ENCODE results near the gene CARMIL1.
A peak's percentile ranks its signal among the peaks of the same experiment; 100 is the strongest.

Gene CARMIL1

DNA sequence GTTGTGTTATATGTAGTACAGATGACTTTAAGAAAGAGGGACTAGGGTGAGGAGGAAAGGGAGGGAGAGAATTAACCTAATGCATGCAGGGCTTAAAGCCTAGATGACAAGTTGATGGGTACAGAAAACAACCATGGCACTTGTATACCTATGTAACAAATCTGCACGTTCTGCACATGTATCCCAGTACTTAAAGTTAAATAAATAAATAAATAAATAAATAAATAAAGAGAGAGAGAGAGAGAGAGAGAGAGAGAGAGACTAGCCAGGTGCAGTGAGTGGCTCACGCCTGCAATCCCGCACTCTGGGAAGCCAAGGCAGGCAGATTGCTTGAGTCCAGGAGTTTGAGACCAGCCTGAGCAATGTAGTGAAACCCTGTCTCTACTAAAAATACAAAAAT is 11.5 kb upstream of the CARMIL1 start (continued):
- peak; percentile 56; the same call in 1 of the 2 replicates for TF ChIP-seq ZNF394 (tag by site-specific recombination; IDR thresholded peaks at IDR 0.05; ENCODE audit: borderline replicate concordance)
- no peak for TF ChIP-seq ZNF114 (tag by site-specific recombination; IDR thresholded peaks at IDR 0.05)
- no peak for TF ChIP-seq GFI1B (tag by site-specific recombination; IDR thresholded peaks at IDR 0.05)
- no peak for TF ChIP-seq ZNF510 (tag by site-specific recombination; IDR thresholded peaks at IDR 0.05; ENCODE audit: insufficient replicate concordance)
- TF ChIP-seq, protein P1, sequence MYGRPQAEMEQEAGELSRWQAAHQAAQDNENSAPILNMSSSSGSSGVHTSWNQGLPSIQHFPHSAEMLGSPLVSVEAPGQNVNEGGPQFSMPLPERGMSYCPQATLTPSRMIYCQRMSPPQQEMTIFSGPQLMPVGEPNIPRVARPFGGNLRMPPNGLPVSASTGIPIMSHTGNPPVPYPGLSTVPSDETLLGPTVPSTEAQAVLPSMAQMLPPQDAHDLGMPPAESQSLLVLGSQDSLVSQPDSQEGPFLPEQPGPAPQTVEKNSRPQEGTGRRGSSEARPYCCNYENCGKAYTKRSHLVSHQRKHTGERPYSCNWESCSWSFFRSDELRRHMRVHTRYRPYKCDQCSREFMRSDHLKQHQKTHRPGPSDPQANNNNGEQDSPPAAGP (tag by site-specific recombination; IDR thresholded peaks at IDR 0.05), result no peak
- TF ChIP-seq, protein P2, sequence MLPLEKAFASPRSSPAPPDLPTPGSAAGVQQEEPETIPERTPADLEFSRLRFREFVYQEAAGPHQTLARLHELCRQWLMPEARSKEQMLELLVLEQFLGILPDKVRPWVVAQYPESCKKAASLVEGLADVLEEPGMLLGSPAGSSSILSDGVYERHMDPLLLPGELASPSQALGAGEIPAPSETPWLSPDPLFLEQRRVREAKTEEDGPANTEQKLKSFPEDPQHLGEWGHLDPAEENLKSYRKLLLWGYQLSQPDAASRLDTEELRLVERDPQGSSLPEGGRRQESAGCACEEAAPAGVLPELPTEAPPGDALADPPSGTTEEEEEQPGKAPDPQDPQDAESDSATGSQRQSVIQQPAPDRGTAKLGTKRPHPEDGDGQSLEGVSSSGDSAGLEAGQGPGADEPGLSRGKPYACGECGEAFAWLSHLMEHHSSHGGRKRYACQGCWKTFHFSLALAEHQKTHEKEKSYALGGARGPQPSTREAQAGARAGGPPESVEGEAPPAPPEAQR (tag by site-specific recombination; IDR thresholded peaks at IDR 0.05), result no peak
- TF ChIP-seq FEZF1 (tag by site-specific recombination; IDR thresholded peaks at IDR 0.05), result no peak
- TF ChIP-seq ZNF670 (tag by site-specific recombination; IDR thresholded peaks at IDR 0.05; ENCODE audit: low read depth), result no peak
- TF ChIP-seq ZNF707 (tag by site-specific recombination; IDR thresholded peaks at IDR 0.05), result no peak
- TF ChIP-seq ZNF549 (tag by site-specific recombination; IDR thresholded peaks at IDR 0.05), result no peak
- TF ChIP-seq ZNF585B (tag by site-specific recombination; IDR thresholded peaks at IDR 0.05), result no peak
- TF ChIP-seq, protein P3, sequence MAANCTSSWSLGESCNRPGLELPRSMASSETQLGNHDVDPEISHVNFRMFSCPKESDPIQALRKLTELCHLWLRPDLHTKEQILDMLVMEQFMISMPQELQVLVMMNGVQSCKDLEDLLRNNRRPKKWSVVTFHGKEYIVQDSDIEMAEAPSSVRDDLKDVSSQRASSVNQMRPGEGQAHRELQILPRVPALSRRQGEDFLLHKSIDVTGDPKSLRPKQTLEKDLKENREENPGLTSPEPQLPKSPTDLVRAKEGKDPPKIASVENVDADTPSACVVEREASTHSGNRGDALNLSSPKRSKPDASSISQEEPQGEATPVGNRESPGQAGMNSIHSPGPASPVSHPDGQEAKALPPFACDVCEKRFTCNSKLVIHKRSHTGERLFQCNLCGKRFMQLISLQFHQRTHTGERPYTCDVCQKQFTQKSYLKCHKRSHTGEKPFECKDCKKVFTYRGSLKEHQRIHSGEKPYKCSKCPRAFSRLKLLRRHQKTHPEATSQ (tag by site-specific recombination; IDR thresholded peaks at IDR 0.05), result no peak
- TF ChIP-seq, protein P4, sequence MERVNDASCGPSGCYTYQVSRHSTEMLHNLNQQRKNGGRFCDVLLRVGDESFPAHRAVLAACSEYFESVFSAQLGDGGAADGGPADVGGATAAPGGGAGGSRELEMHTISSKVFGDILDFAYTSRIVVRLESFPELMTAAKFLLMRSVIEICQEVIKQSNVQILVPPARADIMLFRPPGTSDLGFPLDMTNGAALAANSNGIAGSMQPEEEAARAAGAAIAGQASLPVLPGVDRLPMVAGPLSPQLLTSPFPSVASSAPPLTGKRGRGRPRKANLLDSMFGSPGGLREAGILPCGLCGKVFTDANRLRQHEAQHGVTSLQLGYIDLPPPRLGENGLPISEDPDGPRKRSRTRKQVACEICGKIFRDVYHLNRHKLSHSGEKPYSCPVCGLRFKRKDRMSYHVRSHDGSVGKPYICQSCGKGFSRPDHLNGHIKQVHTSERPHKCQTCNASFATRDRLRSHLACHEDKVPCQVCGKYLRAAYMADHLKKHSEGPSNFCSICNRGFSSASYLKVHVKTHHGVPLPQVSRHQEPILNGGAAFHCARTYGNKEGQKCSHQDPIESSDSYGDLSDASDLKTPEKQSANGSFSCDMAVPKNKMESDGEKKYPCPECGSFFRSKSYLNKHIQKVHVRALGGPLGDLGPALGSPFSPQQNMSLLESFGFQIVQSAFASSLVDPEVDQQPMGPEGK (tag by site-specific recombination; IDR thresholded peaks at IDR 0.05), result no peak
- TF ChIP-seq, protein P5, sequence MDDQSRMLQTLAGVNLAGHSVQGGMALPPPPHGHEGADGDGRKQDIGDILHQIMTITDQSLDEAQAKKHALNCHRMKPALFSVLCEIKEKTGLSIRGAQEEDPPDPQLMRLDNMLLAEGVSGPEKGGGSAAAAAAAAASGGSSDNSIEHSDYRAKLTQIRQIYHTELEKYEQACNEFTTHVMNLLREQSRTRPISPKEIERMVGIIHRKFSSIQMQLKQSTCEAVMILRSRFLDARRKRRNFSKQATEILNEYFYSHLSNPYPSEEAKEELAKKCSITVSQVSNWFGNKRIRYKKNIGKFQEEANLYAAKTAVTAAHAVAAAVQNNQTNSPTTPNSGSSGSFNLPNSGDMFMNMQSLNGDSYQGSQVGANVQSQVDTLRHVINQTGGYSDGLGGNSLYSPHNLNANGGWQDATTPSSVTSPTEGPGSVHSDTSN (CRISPR knock-in tag; IDR thresholded peaks at IDR 0.05), result no peak
- peak; percentile 29 for TF ChIP-seq ZNF555 (tag by site-specific recombination; conservative IDR thresholded peaks at IDR 0.05)
- peak; percentile 42 for TF ChIP-seq ZNF426 (tag by site-specific recombination; IDR thresholded peaks at IDR 0.05)
- TF ChIP-seq ZFHX2 (tag by site-specific recombination; conservative IDR thresholded peaks at IDR 0.05), result no peak
- peak; percentile 21; the same call in 1 of the 2 replicates for TF ChIP-seq ZNF664 (tag by site-specific recombination; IDR thresholded peaks at IDR 0.05)
- TF ChIP-seq ZNF571 (tag by site-specific recombination; IDR thresholded peaks at IDR 0.05), result no peak

DNA sequence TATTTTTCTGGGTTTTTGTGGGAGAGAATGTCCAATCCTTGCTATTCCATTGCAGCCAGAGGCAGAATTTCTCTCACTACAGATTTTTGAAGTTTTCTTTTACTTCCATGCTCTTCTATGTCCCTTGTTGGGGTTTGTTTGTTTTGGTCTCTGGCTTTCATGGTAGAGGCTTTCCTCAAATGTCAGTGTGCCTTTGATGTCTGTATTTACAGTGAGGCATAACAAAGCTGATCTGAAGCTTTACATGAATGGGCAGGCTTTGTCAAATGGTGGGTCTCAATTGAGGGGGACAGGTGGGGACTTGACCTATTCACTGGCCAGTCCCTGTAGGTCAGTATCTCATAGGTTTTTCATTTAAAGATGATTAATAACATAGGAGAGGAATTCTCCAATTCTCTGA is 8.6 kb upstream of the CARMIL1 start:
- no peaks in the 10 kb centered on the region; the same call in 1 of the 2 replicates for H3K4me1 ChIP-seq (ENCODE audit: control insufficient read depth, insufficient read depth, low read length)
- POLR2A ChIA-PET, result no interaction called here
- TF ChIP-seq ZNF174 (tag by site-specific recombination; IDR thresholded peaks at IDR 0.05), result no peak
- TF ChIP-seq ZNF560 (tag by site-specific recombination; IDR thresholded peaks at IDR 0.05; ENCODE audit: borderline replicate concordance), result no peak
- TF ChIP-seq GFI1B (tag by site-specific recombination; IDR thresholded peaks at IDR 0.05), result no peak
- TF ChIP-seq, protein P6, sequence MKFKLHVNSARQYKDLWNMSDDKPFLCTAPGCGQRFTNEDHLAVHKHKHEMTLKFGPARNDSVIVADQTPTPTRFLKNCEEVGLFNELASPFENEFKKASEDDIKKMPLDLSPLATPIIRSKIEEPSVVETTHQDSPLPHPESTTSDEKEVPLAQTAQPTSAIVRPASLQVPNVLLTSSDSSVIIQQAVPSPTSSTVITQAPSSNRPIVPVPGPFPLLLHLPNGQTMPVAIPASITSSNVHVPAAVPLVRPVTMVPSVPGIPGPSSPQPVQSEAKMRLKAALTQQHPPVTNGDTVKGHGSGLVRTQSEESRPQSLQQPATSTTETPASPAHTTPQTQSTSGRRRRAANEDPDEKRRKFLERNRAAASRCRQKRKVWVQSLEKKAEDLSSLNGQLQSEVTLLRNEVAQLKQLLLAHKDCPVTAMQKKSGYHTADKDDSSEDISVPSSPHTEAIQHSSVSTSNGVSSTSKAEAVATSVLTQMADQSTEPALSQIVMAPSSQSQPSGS (tag by site-specific recombination; IDR thresholded peaks at IDR 0.05; ENCODE audit: low read depth), result no peak
- no peak for TF ChIP-seq ZNF571 (tag by site-specific recombination; IDR thresholded peaks at IDR 0.05)
- TF ChIP-seq ZNF707 (tag by site-specific recombination; IDR thresholded peaks at IDR 0.05), result no peak
- TF ChIP-seq RBAK (tag by site-specific recombination; IDR thresholded peaks at IDR 0.05), result no peak
- no peak for TF ChIP-seq ZNF423 (tag by site-specific recombination; IDR thresholded peaks at IDR 0.05)
- no peak for TF ChIP-seq ZNF184 (tag by site-specific recombination; IDR thresholded peaks at IDR 0.05)
- H3K36me3 ChIP-seq (ENCODE audit: control insufficient read depth in 2 of 2, insufficient read depth in 1 of 2, low read length in 2 of 2), result no peaks in the 10 kb centered on the region
- no peak overlapping the region for H3K4me3 ChIP-seq (ENCODE audit: low read depth, low read length)
- H3K27ac ChIP-seq (ENCODE audit: extremely low read depth, low read depth, low read length), result no peak overlapping the region
- CTCF ChIA-PET, result interaction anchor here (0.7 to 2.7 kb wide), 7 partner anchors 8 to 290 kb away, joined by 3 to 19 read pairs (median 4); no protein-coding TSS in a partner anchor
- no peaks in the 10 kb centered on the region for H3K9me3 ChIP-seq (ENCODE audit: control insufficient read depth, insufficient read depth, low read depth, low read length)
